Fibroblast of skin of left biceps (primary cell): Measurements from ENCODE around the gene EXD1.
"Not testable (repeated sequence)": the region's sequence is repeated elsewhere in the genome, so short reads cannot be mapped to it uniquely, and the experiment has no call there.

ENCODE experiments used
- DNase-seq, 2 experiments: peaks; one replicate each; pipeline ENCODE4 v3.0.0-alpha.2; 2013; ENCODE audit warnings: low read depth in 2 of 2

The EXD1 gene

DNA sequence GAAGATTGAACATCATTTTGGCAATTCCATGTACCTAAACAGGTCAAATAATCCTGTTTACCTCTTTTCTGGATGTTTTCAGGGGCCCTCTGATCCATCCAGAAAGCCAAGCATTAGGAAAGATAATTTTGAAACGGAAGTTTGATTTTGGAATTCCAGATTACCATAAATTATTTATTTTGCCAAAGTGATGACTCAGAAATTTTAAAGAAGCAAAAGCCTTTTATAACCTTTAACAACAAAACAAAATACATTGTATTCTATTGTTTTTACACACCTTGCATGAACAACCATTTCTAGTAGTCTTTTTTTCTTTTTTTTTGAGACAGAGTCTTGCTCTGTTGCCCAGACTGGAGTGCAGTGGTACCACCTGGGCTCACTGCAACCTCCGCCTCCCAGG, 82.5 kb downstream of the EXD1 start:
- no peak for DNase-seq

DNA sequence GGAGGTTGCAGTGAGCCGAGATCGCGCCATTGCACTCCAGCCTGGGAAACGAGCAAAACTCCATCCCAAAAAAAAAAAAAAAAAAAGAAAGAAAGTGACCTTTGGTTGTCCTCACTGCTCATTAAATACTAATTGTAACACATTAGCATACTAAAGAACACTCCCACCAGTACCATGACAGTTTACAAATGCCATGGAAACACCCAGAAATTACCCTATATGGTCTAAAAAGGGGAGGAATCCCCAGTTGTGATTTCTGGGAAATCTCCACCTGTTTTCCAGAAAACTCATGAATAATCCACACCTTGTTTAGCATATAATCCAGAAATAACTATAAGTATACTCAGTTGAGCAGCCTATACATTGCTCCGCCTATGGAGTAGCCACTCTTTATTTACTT, 90.9 kb downstream of the EXD1 start:
- DNase-seq, result no peak

DNA sequence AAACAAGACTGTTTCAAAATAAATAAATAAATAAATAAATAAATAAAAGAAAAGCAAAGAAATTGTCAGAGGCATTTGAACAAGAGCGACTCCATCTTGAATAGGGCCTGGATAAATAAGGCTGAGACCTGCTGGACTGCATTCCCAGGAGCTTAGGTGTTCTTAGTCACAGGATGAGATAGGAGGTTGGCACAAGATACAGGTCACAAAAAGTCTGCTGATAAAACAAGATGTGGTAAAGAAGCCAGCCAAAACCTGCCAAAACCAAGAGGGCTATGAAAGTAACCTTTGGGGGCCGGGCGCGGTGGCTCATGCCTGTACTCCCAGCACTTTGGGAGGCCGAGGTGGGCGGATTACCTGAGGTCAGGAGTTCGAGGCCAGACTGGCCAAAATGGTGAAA, 91.4 kb downstream of the EXD1 start:
- DNase-seq, result not testable (repeated sequence)

DNA sequence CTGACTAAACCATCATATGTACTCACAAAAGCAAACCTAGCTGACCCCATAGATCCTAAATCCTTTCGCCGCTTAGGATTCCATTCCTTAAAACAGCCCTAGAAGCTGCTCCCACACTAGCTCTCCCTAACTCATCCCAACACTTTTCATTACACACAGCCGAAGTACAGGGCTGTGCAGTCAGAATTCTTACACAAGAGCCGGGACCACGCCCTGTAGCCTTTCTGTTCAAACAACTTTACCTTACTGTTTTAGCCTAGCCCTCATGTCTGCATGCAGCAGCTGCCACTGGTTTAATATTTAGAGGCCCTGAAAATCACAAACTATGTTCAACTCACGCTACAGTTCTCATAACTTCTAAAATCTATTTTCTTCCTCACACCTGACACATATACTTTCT, 95.0 kb downstream of the EXD1 start:
- not testable (repeated sequence) for DNase-seq

DNA sequence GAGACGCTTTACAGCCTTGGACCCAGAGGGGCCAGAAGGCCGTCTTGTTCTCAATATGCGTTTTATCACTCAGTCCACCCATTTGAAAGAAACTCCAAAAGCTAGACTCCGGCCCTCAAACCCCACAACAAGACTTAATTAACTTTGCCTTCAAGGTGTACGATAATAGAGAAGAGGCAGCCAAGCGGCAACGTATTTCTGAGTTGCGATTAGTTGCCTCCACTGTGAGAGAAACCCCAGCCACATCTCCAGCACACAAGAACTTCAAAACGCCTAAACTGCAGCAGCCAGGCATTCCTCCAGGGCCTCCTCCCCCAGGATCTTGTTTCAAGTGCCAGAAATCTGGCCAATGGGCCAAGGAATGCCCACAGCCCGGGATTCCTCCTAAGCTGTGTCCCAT, 97.1 kb downstream of the EXD1 start:
- DNase-seq, result no peak
